A549 (cell line): ENCODE measurements around the gene ABCC6.

ENCODE experiments used
- EHMT2 ChIP-seq: fragments of 200-600 bp; sonication (generic); IDR thresholded peaks from 2 replicates; pipeline ENCODE4 v1.6.1; 2016; ENCODE audit warnings: antibody characterized with exemption, low read depth, mild to moderate bottlenecking, moderate library complexity
- EP300 ChIP-seq, 2 experiments: fragments of >200 bp; sonication (Bioruptor Twin); formaldehyde crosslinking; IDR thresholded peaks; 2 replicates in 1 of 2; 3 replicates in 1 of 2; pipeline ENCODE4 v1.6.1; 2016 to 2017
- MAFK ChIP-seq: fragments of 450-650 bp; IDR thresholded peaks from 2 replicates; pipeline ENCODE4 v1.6.1; 2014; ENCODE audit not compliant: partially characterized antibody
- MAX ChIP-seq: IDR thresholded peaks from 2 replicates; pipeline ENCODE4 v1.6.1; 2012
- NFE2L2 ChIP-seq: fragments of 150-350 bp; conservative IDR thresholded peaks from 2 replicates; pipeline ENCODE4 v1.6.1; 2014; ENCODE audit warnings: low read length
- POLR2A ChIP-seq: IDR thresholded peaks from 2 replicates; pipeline ENCODE4 v1.6.1; 2012; ENCODE audit warnings: mild to moderate bottlenecking, low read length
- POLR2AphosphoS2 ChIP-seq: conservative IDR thresholded peaks from 2 replicates; pipeline ENCODE4 v1.6.1; 2012; ENCODE audit warnings: low read length, improper control_type of control experiment, inconsistent platforms
- ZFP36 ChIP-seq: fragments of 450-650 bp; IDR thresholded peaks from 2 replicates; pipeline ENCODE4 v1.6.1; 2014; ENCODE audit warnings: borderline replicate concordance; ENCODE audit not compliant: partially characterized antibody
- ZNF302 ChIP-seq: fragments of 250-450 bp; sonication (Bioruptor Pico); IDR thresholded peaks from 2 replicates; pipeline ENCODE4 v1.9.0; 2021; ENCODE audit warnings: inconsistent platforms, mild to moderate bottlenecking, moderate library complexity
- TF ChIP-seq, protein P1 (sequence below): fragments of >200 bp; sonication (Bioruptor Twin); formaldehyde crosslinking; IDR thresholded peaks from 3 replicates; pipeline ENCODE4 v1.5.1; 2016

DNA sequence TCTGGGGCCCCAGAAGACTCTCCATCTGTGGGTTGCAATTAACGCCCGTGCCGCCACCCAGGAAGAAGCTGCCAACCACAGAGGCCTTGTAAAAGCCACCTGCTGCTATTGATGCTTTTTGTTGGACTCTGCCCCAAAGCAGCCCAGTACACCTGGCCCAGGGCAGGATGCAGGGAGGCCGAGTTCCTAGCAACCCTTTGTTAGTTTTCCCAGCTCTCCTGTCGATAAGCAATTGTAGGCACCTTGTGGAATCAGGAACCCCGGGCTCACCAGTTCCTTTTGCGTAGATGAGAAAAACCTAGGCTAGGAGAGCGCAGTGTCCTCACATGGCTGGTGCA lies 103.3 kb downstream of the ABCC6 start:
- TF ChIP-seq POLR2A = no peak
- TF ChIP-seq MAX = no peak
- TF ChIP-seq, protein P1, sequence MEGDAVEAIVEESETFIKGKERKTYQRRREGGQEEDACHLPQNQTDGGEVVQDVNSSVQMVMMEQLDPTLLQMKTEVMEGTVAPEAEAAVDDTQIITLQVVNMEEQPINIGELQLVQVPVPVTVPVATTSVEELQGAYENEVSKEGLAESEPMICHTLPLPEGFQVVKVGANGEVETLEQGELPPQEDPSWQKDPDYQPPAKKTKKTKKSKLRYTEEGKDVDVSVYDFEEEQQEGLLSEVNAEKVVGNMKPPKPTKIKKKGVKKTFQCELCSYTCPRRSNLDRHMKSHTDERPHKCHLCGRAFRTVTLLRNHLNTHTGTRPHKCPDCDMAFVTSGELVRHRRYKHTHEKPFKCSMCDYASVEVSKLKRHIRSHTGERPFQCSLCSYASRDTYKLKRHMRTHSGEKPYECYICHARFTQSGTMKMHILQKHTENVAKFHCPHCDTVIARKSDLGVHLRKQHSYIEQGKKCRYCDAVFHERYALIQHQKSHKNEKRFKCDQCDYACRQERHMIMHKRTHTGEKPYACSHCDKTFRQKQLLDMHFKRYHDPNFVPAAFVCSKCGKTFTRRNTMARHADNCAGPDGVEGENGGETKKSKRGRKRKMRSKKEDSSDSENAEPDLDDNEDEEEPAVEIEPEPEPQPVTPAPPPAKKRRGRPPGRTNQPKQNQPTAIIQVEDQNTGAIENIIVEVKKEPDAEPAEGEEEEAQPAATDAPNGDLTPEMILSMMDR = no peak
- no peak for TF ChIP-seq ZNF302 (CRISPR knock-in tag)
- TF ChIP-seq ZFP36 = no peak
- no peak for TF ChIP-seq MAFK
- TF ChIP-seq EHMT2 = no peak
- no peak for TF ChIP-seq POLR2AphosphoS2
- no peak for TF ChIP-seq EP300 (IDR thresholded peaks at IDR 0.05)
- TF ChIP-seq NFE2L2 = no peak
